AG20443 (cell line): Measurements from ENCODE around the gene KIAA0040.
A peak's percentile ranks its signal among the peaks of the same experiment; 100 is the strongest.
"Not testable (repeated sequence)": the region's sequence is repeated elsewhere in the genome, so short reads cannot be mapped to it uniquely, and the experiment has no call there.

Experiments used
- DNase-seq: peaks from one replicate; pipeline ENCODE4 v3.0.0; 2012; ENCODE audit warnings: low spot score, mixed read lengths

The KIAA0040 gene

DNA sequence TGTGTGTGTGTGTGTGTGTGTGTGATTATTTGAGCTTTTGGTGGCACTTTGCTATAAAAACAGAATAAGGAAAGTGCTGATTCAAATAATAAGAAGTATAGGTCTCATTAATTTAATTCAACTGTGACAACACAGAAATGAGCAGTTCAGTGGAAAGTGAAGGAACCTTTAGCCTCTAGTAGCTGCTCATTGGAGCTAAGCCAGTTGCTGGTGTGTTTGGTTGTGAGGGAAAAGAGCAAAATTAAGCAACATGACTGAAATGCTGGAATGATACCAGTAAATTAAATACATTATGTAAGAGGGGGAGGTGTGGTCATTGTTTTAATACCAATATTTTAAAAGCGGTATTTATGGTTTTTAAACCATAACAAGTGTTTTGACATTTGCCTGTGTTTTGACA is 55.2 kb downstream of the KIAA0040 start:
- DNase-seq, result no peak

GRCh38 chr1:175136246-175136645 is 56.3 kb downstream of the KIAA0040 start:
- no peak for DNase-seq

- DNase-seq, result no peak
These were observed 58.1 kb downstream of the KIAA0040 start for GRCh38 chr1:175134500-175134899.

DNA sequence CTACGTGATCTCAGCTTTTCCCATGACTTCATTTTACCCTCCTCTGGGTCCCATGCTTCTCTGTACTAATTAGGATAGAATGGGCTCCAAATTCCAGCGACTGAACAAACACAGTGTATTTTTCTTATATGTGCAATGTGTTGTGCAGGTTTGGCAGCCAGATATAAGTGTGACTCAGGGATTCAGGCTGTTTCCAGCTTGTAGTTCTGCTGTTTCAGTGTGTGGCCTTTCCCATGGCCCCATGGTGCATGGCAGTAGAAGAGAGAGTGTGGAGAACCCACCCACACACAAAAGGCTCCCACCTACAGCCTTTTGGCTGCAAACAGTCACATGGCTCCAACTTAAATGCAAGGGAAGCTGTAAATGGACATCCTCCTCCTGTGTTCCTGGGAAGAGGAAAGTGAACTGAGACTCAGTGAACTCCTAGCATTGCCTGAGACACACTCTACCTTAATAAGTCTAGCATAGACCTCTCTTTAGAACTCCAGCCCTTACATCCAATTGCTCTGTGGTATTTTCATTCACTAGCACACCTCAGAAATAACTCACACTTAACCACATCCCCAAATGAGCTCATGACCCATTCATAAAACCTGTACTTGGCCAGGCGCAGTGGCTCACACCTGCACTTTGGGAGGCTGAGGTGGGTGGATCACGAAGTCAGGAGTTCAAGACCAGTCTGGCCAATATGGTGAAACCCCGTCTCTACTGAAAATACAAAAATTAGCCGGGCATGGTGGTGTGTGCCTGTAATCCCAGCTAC is 58.7 kb downstream of the KIAA0040 start:
- DNase-seq, result no peak

GRCh38 chr1:175132436-175132835 is 60.1 kb downstream of the KIAA0040 start:
- peak; percentile 69 for DNase-seq

DNA sequence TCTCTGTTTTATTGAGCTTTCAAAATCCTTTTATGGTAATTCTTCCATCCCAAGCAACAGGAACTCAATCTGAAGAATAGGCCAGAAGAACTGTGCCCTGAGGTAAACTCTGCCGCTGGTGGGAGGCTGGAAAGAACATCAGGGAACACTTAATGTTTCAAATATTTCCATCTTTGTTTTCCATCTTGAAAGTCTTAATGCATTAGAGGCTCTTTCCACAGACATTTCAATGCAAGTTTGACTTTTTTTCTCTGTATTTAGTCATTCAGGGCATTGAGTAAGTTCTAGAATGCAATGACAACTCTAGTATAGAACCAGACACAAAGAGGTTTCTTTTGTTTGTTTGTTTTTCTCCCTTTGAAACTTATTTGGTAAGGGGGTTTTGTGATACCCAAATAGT is 61.5 kb downstream of the KIAA0040 start:
- DNase-seq, result no peak

DNA sequence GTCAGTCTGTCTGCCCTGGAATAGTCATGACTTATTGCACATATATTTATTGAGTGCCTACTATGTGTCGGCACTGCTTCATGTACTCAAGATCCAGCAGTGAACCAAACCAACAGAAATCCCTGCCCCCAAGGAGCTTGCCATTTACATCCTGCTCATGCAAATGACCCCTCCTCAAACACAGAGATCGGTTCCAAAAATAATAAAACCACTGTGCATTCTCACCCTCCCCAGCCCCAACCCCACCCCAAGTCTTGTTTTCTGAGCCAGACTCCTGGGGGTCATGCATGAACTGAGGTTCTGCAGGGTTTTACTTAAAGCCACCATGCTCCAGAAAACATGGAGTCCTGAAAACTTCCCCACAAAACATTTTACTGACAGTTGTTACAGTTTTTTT is 61.9 kb downstream of the KIAA0040 start:
- DNase-seq, result no peak

DNA sequence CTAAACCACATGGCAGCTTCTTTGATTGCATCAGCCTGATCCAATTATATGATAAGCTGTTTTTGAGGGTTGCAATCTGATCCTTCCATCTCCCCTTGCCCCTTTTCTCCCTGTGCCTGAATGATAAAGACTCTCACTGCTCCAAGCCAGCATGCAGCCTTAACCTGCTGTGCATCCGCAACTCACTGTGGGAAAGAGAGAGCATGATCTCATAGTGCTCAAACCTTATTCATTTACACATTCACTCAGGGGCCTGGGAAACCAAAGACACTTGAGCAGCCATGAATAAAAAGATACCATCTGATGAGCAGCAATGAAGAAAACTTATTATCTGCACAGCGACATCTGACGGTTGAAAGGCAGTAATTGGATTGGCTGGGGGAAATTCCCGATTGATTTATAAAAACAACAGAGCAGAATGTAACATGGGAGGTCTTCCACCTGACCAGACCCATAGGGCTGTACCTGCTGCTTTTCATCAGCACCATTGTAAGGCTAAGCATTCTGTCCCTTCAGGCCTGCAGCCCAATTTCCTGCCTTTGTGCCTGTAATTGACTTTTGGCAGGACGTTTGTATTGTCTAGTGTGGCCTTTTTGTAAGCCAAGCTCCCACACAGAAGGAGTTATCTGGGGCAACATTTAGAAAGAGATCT is 62.5 kb downstream of the KIAA0040 start:
- DNase-seq, result no peak

- no peak for DNase-seq
These were observed 63.0 kb downstream of the KIAA0040 start for GRCh38 chr1:175129644-175129996.

GRCh38 chr1:175129182-175129581 is 63.4 kb downstream of the KIAA0040 start:
- peak; percentile 74 for DNase-seq

DNA sequence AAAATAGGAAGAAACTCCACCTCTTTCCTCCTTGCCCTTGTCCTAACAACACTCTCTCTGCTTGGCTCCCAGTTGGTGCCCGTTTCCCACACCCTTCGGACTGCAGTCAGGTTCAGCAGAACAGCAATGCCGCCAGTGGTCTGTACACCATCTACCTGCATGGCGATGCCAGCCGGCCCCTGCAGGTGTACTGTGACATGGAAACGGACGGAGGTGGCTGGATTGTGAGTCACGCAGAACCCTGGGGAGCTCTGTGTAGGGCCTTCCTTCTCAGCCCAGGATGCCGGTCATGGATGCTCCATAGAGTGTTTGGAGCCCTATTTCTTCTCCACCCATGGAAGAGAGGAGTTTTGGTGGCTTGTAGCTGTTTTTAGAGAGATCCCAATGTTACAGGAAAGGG is 64.1 kb downstream of the KIAA0040 start:
- DNase-seq, result no peak

- no peak for DNase-seq
These were observed 65.0 kb downstream of the KIAA0040 start for GRCh38 chr1:175127565-175127964.

GRCh38 chr1:175126347-175126746 is 66.2 kb downstream of the KIAA0040 start:
- DNase-seq, result no peak

GRCh38 chr1:175124861-175125260 is 67.7 kb downstream of the KIAA0040 start:
- peak; percentile 23 for DNase-seq

GRCh38 chr1:175120511-175120910 is 72.1 kb downstream of the KIAA0040 start:
- DNase-seq, result no peak

- DNase-seq, result no peak
These were observed 73.9 kb downstream of the KIAA0040 start for GRCh38 chr1:175118375-175119367.

DNA sequence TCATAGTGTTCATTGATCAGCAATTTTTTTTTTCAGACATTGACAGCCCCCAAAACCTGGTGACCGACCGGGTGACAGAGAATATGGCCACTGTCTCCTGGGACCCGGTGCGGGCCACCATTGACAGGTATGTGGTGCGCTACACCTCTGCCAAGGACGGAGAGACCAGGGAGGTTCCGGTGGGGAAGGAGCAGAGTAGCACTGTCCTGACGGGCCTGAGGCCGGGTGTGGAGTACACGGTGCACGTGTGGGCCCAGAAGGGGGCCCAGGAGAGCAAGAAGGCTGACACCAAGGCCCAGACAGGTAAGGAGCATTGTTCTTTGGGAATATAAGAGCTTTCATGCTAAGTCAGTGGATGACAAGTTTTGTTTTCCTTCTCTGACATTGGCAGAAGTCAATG is 75.7 kb downstream of the KIAA0040 start:
- no peak for DNase-seq

DNA sequence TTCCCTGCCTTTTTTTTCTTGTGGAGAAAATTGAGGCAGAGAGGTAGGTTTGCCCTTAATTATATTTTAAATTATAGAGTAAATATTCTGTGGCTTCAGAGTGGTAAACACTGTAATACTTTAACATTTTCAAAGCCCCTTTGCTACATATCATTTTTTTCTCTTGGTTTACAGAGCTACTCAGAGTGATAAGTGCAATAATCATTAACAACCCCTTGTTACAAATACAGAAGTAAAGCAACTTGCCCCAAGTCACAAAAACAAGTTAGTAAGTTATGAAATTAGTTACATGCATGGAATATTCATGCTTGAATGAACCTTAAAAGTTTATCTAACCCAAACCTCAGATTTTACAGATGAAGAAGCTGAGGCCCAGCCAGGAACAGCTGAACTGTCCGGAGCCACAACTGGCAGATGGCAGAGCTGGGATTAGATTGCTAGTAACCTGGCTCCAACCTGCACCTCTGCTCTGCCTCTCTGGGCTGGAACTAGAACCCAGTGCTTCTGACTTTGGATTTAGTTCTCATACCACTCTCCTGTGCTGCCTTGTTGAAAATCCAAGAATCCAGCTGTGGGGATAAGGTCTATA is 76.3 kb downstream of the KIAA0040 start:
- DNase-seq, result no peak

GRCh38 chr1:175114996-175115395 is 77.6 kb downstream of the KIAA0040 start:
- no peak for DNase-seq

DNA sequence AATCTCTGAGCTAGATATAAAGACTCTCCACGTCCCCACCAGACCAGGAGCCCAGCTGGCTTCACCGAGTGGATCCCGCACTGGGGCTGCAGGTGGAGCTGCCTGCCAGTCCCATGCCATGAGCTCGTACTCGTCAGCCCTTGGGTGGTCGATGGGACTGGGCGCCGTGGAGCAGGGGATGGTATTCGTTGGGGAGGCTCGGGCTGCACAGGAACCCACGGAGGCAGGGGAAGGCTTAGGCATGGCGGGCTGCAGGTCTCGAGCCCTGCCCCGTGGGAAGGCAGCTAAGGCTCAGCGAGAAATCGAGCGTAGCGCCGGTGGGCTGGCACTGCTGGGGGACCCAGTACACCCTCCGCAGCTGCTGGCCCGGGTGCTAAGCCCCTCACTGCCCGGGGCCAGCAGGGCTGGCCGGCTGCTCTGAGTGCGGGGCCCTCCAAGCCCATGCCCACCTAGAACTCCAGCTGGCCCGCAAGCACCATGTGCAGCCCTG is 84.2 kb downstream of the KIAA0040 start:
- not testable (repeated sequence) for DNase-seq
